ENCODE measurements around the gene SLC25A27.

GRCh38 chr6:46676604-46677313, 24.0 kb downstream of the SLC25A27 start:
- TF ChIP-seq POLR2A (IDR thresholded peaks at IDR 0.05), result no peak
- no peak for TF ChIP-seq CTCF (IDR thresholded peaks at IDR 0.05 in 4 of 5, conservative IDR thresholded peaks at IDR 0.05 in 1 of 5)

Measured in gastrocnemius medialis (tissue), 4 donors.